Measurements from ENCODE around the gene RPS14.
A peak's percentile ranks its signal among the peaks of the same experiment; 100 is the strongest.

The RPS14 gene

GRCh38 chr5:150412319-150413175, 37.0 kb downstream of the RPS14 start, which contains the start of gene CD74:
Gene CD74 (minus strand): TSS chr5:150412910. CDS start chr5:150412749, 161 bp downstream.
- no peaks in the 10 kb centered on the region for H3K36me3 ChIP-seq (replicated peaks)
- H3K27ac ChIP-seq: no peak within 1 kb of the TSS
- DNase-seq: peak; percentile 45
- H3K27me3 ChIP-seq (replicated peaks): no peaks in the 10 kb centered on the region
- H3K4me3 ChIP-seq (ENCODE audit: low read depth, low read length): peak within 1 kb of the TSS; percentile 24
- in situ Hi-C loops (cut with HindIII; ENCODE audit: low pct_ligation_motif_present, low sequenced_read_pairs): no loop called here
- TF ChIP-seq CTCF (IDR thresholded peaks at IDR 0.05; ENCODE audit: low read depth, low read length, missing control alignments): no peak

GRCh38 chr5:150411245-150411979, 38.1 kb downstream of the RPS14 start:
- in situ Hi-C loops (cut with HindIII; ENCODE audit: low pct_ligation_motif_present, low sequenced_read_pairs): no loop called here

GRCh38 chr5:150410524-150411244, 38.9 kb downstream of the RPS14 start:
- H3K4me3 ChIP-seq (ENCODE audit: low read depth, low read length): no peak overlapping the region
- peak; percentile 65 for DNase-seq
- TF ChIP-seq CTCF (IDR thresholded peaks at IDR 0.05; ENCODE audit: low read depth, low read length, missing control alignments): no peak
- in situ Hi-C loops (cut with HindIII; ENCODE audit: low pct_ligation_motif_present, low sequenced_read_pairs): no loop called here
- no peak overlapping the region for H3K27ac ChIP-seq
- H3K36me3 ChIP-seq (replicated peaks): no peaks in the 10 kb centered on the region
- no peaks in the 10 kb centered on the region for H3K27me3 ChIP-seq (replicated peaks)

More at GRCh38 chr5:150411245-150411979, 38.1 kb downstream of the RPS14 start:
- peak; percentile 28 for DNase-seq
- H3K36me3 ChIP-seq (replicated peaks): no peaks in the 10 kb centered on the region
- no peaks in the 10 kb centered on the region for H3K27me3 ChIP-seq (replicated peaks)
- no peak overlapping the region for H3K4me3 ChIP-seq (ENCODE audit: low read depth, low read length)
- no peak for TF ChIP-seq CTCF (IDR thresholded peaks at IDR 0.05; ENCODE audit: low read depth, low read length, missing control alignments)
- H3K27ac ChIP-seq: no peak overlapping the region

GRCh38 chr5:150409638-150410523, 39.7 kb downstream of the RPS14 start:
- no peaks in the 10 kb centered on the region for H3K27me3 ChIP-seq (replicated peaks)
- in situ Hi-C loops (cut with HindIII; ENCODE audit: low pct_ligation_motif_present, low sequenced_read_pairs): no loop called here
- DNase-seq: peak; percentile 86
- H3K4me3 ChIP-seq (ENCODE audit: low read depth, low read length): no peak overlapping the region
- H3K27ac ChIP-seq: no peak overlapping the region
- TF ChIP-seq CTCF (IDR thresholded peaks at IDR 0.05; ENCODE audit: low read depth, low read length, missing control alignments): no peak
- no peaks in the 10 kb centered on the region for H3K36me3 ChIP-seq (replicated peaks)
